Adrenal gland (tissue), 5 donors: ENCODE results near the gene ITGB6.

Source experiments
- CTCF ChIP-seq, 6 experiments: fragments of 450-650 bp in 4 of 6; fragments of 200-600 bp in 2 of 6; sonication (generic) in 1 of 6; IDR thresholded peaks; 1 replicate in 5 of 6; 2 replicates in 1 of 6; pipeline versions ENCODE4 v1.5.1 to v1.8.0; 2016 to 2021; ENCODE audit warnings: antibody characterized with exemption in 6 of 6, mild to moderate bottlenecking in 2 of 6, moderate library complexity in 1 of 6
- POLR2A ChIP-seq, 2 donors: fragments of 450-650 bp; IDR thresholded peaks; one replicate each; pipeline ENCODE4 v1.6.1; 2017; ENCODE audit warnings: antibody characterized with exemption in 2 of 2, mild to moderate bottlenecking in 2 of 2, moderate library complexity in 1 of 2
- donor health status: DM: no; HTN: no; CAD: no.

- TF ChIP-seq POLR2A (IDR thresholded peaks at IDR 0.05) (no peak), CTCF (IDR thresholded peaks at IDR 0.05) (no peak)
These were observed 147.5 kb downstream of the ITGB6 start for GRCh38 chr2:160052531-160052930.
